GM19193 (cell line): ENCODE measurements around the gene ACOXL.

Experiments
- POLR2A ChIP-seq: IDR thresholded peaks from 4 replicates; pipeline ENCODE4 v1.6.1; 2011; ENCODE audit not compliant: insufficient read depth, insufficient read length; ENCODE audit errors: extremely low read depth

The ACOXL gene

GRCh38 chr2:111119822-111120252 is 387.5 kb downstream of the ACOXL start:
- TF ChIP-seq POLR2A, result no peak

DNA sequence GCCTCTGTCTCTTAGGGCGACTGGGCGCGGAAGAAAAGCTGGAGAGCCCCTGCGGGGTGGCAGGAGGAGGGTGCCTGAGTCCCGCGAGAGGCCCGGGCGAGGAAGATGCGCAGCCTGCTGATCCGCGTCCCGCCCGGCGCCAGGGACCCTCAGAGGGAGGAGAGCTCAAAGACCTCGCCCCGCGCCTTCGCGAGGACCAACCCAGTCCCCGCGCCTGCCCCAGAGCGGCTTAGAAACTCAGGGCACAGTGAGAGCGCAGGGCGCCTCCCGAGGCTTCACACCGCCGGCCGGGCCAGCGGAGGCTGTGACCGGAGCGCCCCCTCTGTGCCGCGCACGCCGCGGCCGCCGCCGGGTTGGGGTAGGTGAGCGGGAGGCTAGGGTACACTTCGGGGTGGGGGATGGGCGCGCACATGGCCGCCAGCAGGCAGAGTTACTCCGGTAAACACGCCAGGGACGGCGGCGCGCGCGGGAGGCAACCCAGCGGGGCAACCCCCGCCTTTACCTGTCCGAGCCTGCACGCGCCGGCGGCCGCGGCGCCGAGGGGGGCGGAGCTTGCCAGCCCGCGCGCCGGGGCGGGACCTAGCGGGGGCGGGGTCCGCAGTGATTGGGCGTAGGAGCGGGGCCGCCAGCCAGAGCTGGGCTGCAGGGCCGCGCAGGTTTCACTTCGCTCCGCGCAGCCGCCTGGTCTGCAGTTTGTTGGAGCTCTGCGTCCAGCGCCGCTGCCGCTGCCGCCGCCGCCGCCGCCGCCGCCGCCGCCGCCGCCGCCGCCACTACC is 388.1 kb downstream of the ACOXL start, which contains the start of gene BCL2L11:
Gene BCL2L11, plus strand, starts transcription at position 662 of the 775 bp plus-strand sequence. CDS start 2,832 bp downstream, outside the sequence.
- peak; percentile 68 for TF ChIP-seq POLR2A

DNA sequence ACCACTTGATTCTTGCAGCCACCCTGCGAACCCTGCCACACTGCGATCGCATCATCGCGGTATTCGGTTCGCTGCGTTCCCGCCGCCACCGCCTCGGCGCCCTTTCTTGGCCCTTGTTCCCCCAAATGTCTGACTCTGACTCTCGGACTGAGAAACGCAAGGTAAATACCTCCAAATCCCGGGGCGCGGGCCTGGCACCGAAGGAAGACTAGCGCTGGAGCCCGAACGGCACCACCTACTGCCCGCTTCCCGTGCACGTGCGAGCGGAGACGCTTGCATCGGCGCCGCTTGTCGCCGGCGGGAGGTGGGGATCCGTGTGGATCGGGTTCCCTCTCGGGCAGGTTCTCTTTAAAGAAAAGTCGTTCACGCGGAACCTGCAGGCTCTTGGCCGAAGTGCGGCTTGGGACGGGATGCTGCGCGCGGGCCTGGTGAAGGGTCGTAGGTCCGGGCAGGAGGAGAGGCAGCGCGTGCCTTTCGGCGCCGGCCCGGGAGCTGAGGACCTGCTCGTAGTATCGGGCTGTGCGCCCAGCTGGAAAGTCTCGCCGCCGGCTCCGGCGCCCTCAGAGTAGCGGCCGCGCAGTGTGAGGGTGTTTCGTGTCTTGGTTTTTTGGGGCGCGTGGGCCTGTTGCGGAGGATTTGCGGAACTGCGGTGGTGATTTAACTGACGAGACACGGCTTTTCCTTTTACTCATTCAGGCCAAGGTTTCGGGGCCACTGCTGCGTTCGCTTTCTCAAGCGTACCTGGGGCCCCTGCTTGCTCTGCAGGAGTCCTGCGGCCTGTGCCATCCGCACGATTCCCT is 388.9 kb downstream of the ACOXL start:
- TF ChIP-seq POLR2A, result no peak

DNA sequence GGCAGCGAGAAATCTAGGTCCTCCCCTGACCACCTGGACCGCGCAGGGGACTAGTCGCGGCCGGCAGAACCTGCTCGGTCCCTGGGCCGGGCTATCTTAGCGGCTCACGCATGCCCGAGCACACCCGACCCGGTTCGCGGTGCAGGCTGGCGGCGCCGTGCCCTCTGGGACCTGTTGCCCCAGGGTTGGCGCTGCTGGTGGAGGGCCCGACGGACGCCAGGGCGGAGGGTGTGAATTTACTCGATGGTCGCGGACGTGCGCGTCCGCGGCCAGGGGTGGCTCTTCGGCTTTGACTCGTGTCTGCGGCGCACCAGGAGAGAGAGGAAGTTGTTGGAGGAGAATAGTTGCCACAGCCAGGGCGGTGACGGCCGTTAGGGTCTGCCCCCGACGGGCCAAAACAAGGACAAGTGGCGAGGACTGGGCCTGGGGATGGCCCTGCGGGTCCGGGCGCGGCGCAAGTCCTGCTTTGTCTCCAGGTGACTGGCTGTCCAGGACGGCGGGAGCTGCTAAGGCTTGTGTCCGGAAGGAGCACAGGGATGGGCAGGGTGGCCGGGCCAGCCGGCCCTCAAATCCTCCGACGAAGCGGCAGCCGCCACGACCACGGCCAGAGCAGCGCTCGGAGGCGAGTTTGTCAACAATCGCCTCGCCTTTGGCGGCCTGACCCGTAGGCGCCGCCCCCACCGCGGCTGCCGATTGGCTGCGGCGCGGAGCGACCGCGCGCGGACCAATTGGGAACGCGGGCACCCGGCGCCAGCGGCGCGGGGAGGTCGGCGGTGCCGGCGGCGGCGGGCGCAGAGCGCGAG is 389.7 kb downstream of the ACOXL start:
- TF ChIP-seq POLR2A, result no peak

- no peak for TF ChIP-seq POLR2A
These were observed 390.5 kb downstream of the ACOXL start for GRCh38 chr2:111122631-111123421.

GRCh38 chr2:111123751-111124150 is 391.4 kb downstream of the ACOXL start:
- TF ChIP-seq POLR2A, result no peak

DNA sequence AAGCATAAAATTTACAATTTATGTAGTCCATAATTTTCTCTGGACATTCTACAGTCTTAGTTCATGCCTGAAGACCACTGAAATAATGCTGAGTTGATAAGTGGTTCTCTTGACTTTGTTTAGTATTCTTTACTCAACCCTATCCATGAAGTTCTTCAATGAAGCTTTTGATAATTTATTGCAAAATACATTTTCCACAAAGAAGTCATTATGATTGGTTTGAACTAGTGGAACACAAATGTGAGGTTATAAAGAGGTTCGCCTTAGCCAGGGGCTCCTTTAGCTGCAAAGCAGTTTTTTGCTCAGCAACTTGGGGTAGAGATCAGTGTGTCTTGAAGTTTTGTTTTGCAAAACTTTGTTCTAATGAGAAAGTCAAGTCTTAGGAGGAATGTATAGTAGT is 394.2 kb downstream of the ACOXL start:
- TF ChIP-seq POLR2A, result no peak

DNA sequence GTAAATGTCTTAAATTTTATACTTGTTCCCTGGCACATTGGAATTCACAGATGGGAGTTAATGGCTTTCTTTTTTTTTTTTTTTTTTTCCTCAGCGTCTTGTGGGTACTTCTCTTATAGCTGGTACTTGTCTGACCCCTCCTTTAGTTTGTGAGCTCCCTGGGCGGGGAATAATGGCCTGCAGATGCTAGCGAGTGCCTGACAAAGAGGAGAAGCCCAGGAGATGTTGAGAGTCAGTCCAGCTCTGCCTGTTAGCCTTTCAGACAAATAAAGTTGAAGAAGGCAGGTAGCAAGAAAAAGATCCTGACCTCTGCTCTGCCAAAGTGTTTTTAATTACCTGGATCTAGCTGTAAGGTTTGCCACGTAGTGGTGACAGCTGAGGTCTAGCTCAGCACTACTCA is 395.0 kb downstream of the ACOXL start:
- TF ChIP-seq POLR2A, result no peak

- TF ChIP-seq POLR2A, result no peak
These were observed 395.7 kb downstream of the ACOXL start for GRCh38 chr2:111128096-111128495.

- TF ChIP-seq POLR2A, result no peak
These were observed 401.2 kb downstream of the ACOXL start for GRCh38 chr2:111133603-111134002.

DNA sequence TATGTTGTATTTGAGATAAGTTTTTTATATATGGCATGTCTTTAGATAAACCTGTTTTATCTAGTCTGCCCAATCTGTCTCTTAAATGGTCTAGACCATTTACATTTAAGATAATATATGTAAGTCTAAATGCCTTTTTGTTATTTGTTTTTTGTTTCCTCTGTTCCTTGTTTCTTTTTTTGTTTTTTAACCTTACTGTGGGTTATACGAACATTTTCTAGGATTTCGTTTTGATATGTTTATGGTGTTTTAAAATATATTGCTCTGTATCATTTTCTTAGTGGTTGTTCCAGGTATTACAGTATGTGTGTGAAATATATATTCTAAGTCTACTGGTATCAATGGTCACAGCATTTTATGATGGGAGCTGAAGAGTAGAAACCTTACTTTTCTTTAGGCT is 401.7 kb downstream of the ACOXL start:
- TF ChIP-seq POLR2A, result no peak

DNA sequence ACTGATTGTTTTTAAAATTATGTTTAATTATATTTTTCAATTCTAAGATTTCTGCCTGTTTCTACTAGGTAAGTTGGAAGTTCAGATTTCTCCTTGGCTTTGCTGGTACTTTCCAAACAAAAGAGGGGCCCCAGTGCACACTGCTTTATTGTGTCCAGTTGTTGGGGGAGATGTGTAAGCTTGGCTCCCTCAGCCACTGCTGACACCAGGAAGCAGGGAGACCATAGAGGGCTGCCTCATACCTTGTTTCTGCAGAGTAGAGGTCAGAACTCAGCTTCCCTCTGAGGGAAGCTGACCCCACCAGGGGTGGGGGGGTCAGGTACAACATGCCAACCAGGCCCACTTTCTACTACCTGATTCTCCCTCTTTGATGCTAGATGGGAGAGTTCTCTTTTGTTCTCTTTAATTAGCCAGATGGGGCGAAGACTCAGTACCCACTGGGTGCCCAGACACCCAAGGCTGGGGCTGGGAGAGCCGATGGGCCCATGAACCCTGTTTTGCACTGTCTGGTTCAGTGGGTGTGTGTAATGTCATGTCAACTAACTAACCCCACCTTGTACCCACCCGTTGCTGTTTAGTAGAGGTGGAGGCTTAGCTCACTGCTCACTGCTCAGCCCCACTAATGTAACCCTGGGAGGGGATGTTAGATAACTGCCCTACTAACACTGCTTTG is 403.0 kb downstream of the ACOXL start:
- no peak for TF ChIP-seq POLR2A

DNA sequence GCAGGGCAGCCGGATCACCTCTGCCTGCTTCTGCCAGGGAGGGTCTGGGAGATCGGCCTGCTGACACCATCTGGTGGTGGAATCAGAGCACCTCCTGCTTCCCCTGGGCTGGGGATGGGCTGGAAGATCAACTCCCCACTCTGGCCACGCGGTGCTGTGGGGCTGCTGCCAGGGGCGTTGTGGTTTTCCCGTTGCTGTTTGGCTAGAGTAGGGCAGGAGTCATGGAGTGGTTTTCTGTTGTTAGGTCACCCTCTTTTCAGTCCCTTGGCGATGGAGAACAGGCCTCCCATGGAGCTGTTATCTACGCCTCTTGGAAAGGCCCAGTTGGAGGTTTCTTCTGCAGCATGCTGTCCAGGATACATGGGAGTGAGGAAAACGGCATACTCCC is 403.5 kb downstream of the ACOXL start:
- TF ChIP-seq POLR2A, result no peak

DNA sequence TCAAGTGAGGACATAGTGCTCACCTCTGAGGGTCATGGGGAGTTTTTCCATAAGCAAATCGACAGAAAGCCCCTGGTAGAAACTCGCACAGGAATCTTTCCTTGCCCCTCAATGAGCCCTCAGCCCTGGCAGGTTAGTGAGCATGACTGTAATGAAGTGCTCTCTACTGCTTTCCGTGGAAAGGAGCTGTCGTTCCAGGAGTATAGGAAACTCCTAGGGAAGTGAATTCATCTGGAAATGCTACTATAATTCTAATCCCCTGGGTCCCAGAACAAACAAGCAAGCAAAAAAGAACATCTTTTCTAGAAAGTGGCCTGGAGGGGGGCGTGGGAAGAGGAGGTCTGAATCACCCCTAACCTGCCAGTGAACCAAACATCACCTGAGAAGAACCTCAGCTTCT is 406.5 kb downstream of the ACOXL start:
- TF ChIP-seq POLR2A, result no peak

DNA sequence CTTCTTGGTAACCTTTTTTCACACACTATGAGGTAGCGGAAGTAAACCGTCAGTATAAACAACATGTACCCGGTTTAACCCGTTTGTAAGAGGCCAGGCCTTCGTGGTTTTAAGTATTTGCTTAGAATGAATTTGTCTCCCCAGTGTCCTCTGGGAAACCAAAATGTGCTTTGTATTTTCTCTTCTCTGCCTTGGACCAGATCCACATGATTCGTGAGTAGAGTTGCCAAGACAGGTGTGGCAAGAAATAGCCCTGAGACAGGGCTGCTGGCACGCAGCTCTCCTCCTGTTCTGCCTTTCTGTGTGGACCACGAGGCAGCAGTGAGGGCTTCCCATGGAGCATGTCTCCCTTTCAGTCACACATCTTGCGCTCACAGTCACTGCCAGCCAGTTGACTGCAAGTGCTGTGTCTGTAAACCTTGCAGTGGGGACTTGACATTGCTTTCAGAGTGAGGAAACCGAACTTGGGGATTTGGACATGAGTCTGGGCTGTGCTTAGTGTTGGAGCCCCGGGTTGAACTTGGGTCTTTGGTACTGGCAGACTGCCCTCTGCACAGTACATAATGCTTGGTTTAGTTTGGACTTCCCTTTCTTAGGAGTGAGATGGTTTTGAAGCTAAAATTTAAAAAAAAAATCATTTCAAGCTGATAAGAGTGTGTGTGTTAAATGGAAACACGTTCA is 407.4 kb downstream of the ACOXL start:
- no peak for TF ChIP-seq POLR2A
